ENCODE data around the gene DISP3.

The DISP3 gene

DNA sequence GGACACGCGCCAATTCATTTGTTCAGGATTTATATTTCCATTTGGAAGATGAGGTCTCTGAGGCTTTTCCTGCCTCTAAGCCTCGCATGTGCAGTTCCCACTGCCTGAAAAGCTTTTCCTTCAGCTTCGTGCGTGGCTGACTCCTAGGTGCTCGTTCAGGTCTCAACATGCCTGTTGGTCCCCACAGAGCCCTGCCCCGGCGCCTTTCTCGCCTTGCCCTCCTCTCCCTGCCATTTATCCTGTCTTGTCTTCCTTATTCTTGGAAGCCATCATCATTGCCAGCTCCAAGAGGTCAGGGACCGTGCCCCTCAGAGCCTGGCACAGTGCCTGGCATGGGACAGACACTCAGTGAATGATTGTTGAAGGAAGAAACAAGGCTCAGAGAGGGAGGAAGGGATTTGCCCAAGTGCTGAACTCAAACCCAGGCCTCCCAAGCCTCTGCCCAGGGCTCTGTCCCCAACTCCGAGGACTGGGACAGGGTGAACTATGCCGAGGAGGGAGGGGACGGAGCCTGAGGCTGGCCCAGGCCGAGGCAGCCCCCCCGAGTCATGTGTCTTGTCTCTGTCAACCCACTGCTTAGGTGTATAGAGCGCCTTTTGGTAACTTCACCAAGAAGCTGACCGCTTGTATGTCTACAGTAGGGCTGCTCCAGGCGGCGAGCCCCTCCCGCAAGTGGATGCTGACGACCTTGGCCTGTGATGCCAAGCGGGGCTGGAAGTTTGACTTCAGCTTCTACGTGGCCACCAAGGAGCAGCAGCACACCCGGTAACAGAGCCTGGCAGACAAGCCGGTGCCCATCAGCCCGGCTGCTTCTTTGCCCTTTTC, 47.3 kb downstream of the DISP3 start:
- TF ChIP-seq CTCF (IDR thresholded peaks at IDR 0.05; ENCODE audit: poor library complexity, severe bottlenecking): no peak
- no peak for ATAC-seq (ENCODE audit: low read depth)
- H3K4me1 ChIP-seq (ENCODE audit: insufficient read depth, poor library complexity, severe bottlenecking): no peaks in the 10 kb centered on the region
- no peaks in the 10 kb centered on the region for H3K9me3 ChIP-seq (ENCODE audit: severe bottlenecking)
- no peak for DNase-seq (ENCODE audit: low spot score)
- no peaks in the 10 kb centered on the region for H3K27me3 ChIP-seq (ENCODE audit: insufficient read depth, poor library complexity, severe bottlenecking)
- no peak overlapping the region for H3K4me3 ChIP-seq (ENCODE audit: severe bottlenecking)
- no peaks in the 10 kb centered on the region for H3K36me3 ChIP-seq (ENCODE audit: low read depth)
- no peak overlapping the region for H3K27ac ChIP-seq (ENCODE audit: poor library complexity, severe bottlenecking)

GRCh38 chr1:11527541-11528452, 48.8 kb downstream of the DISP3 start:
- no peak for ATAC-seq (ENCODE audit: low read depth)
- H3K27me3 ChIP-seq (ENCODE audit: insufficient read depth, poor library complexity, severe bottlenecking): no peaks in the 10 kb centered on the region
- no peaks in the 10 kb centered on the region for H3K9me3 ChIP-seq (ENCODE audit: severe bottlenecking)
- TF ChIP-seq CTCF (IDR thresholded peaks at IDR 0.05; ENCODE audit: poor library complexity, severe bottlenecking): no peak
- H3K4me3 ChIP-seq (ENCODE audit: severe bottlenecking): no peak overlapping the region
- H3K27ac ChIP-seq (ENCODE audit: poor library complexity, severe bottlenecking): no peak overlapping the region
- H3K36me3 ChIP-seq (ENCODE audit: low read depth): no peaks in the 10 kb centered on the region
- no peak for DNase-seq (ENCODE audit: low spot score)
- H3K4me1 ChIP-seq (ENCODE audit: insufficient read depth, poor library complexity, severe bottlenecking): no peaks in the 10 kb centered on the region

- Histone ChIP-seq H3K4me3 (ENCODE audit: severe bottlenecking) (no peak overlapping the region), H3K9me3 (ENCODE audit: severe bottlenecking) (no peaks in the 10 kb centered on the region), H3K27me3 (ENCODE audit: insufficient read depth, poor library complexity, severe bottlenecking) (no peaks in the 10 kb centered on the region), H3K27ac (ENCODE audit: poor library complexity, severe bottlenecking) (no peak overlapping the region), H3K36me3 (ENCODE audit: low read depth) (no peaks in the 10 kb centered on the region), H3K4me1 (ENCODE audit: insufficient read depth, poor library complexity, severe bottlenecking) (no peaks in the 10 kb centered on the region)
- TF ChIP-seq CTCF (IDR thresholded peaks at IDR 0.05; ENCODE audit: poor library complexity, severe bottlenecking): no peak
- no peak for ATAC-seq (ENCODE audit: low read depth)
- no peak for DNase-seq (ENCODE audit: low spot score)
These were observed 49.8 kb downstream of the DISP3 start for GRCh38 chr1:11528611-11529261.

DNA sequence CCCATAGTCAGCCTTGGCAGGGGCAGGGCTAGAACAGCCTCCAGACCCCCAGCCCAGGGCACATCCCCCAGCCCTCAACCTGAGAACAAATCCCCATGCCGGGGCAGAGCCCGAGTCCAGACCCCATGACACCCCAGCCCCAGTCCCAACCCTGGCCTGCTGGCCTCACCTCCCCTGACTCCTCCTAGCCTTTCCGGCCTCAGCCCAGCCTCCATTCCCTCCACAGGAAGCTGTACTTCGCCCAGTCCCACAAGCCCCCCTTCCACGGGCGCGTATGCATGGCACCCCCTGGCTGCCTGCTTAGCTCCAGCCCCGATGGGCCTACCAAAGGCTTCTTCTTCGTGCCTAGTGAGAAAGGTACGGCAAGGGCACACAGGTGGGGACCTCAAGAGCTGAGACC, 50.4 kb downstream of the DISP3 start:
- Histone ChIP-seq H3K36me3 (ENCODE audit: low read depth) (no peaks in the 10 kb centered on the region), H3K4me1 (ENCODE audit: insufficient read depth, poor library complexity, severe bottlenecking) (no peaks in the 10 kb centered on the region), H3K9me3 (ENCODE audit: severe bottlenecking) (no peaks in the 10 kb centered on the region), H3K27me3 (ENCODE audit: insufficient read depth, poor library complexity, severe bottlenecking) (no peaks in the 10 kb centered on the region), H3K4me3 (ENCODE audit: severe bottlenecking) (no peak overlapping the region), H3K27ac (ENCODE audit: poor library complexity, severe bottlenecking) (no peak overlapping the region)
- no peak for TF ChIP-seq CTCF (IDR thresholded peaks at IDR 0.05; ENCODE audit: poor library complexity, severe bottlenecking)
- DNase-seq (ENCODE audit: low spot score) (peak; percentile 38), ATAC-seq (ENCODE audit: low read depth) (no peak)
